ENCODE data around the gene CACNA1C.
A peak's percentile ranks its signal among the peaks of the same experiment; 100 is the strongest.

CACNA1C gene

DNA sequence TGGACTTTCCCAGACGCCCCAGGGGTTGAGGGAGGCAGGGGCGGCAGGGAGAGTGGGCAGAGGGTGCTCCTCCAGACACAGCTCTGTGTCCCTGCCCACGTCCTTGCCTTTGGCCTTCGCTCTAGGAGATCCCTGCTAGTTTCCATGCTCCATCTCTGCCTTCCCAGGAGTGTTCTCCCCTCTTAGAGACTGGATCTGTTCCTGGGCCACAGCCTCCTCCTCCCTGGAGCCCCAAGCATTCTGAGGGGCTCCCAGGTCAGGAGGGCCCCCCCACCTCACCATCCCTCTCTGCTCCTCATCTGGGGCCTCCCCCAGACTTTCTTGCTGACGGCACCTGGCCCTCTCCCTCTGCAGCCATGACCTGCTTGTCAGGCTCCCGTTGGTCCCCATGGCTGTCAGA lies 526.0 kb downstream of the CACNA1C start:
- DNase-seq = no peak

DNA sequence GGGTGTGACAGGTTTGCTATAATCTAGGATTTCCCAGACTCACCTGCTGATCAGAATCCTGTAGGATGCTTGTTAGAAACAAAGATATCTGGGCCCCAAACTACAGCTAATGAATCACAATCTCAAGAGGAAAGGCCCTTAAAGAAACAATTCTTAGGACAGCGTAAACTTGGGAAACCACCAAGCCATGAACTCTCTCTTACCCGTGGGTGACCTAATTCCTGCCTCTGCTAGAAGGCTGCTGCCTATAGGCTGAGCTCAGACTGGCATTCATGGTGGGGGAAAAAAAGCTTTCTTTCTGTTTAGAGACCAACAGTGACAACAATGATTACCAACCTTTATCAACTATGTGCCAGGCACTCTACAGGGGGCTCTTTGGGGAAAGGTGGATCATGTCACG lies 528.0 kb downstream of the CACNA1C start:
- DNase-seq = no peak

DNA sequence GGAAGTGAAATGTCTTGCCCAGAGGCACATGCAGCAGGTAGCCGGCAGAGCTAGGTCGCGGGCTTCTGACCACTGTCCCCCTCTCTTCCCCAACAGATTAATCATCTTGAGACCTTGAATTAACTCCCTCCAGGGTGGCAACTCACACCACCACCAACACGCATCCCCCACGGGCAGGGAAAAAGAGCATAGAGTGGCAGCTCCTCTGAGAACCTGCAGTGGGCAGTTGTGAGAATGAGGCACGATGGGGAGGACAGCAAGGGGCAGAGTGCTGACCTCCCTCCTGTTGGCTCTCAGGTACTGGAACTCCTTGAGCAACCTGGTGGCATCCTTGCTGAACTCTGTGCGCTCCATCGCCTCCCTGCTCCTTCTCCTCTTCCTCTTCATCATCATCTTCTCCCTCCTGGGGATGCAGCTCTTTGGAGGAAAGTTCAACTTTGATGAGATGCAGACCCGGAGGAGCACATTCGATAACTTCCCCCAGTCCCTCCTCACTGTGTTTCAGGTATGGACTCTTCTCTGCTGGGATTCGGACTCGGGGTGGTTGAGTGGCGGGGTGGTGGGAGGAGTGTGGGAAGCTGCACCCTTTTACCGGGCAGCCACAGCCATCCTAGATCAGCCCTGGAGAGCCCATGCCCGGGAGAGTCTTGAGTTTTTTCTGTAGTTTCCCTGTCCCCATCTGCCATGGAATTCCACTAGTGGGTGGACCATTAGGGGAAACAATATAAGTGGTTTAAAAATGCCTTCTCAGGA lies 528.7 kb downstream of the CACNA1C start:
- no peak for DNase-seq

DNA sequence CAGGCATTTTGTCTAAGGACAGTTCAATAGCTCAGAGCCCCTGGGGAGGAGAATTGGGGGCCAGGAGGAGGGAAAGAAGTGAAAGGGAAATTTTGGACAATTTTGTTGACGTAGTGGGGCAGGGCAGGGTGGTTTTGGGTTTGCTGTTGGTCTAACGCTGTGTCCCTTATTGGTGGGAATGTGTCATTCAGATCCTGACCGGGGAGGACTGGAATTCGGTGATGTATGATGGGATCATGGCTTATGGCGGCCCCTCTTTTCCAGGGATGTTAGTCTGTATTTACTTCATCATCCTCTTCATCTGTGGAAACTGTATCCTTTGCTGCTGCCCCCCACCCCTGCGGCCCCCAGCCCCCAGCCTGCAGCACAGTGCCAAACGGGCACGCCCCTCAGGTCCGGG lies 529.8 kb downstream of the CACNA1C start:
- no peak for DNase-seq

DNA sequence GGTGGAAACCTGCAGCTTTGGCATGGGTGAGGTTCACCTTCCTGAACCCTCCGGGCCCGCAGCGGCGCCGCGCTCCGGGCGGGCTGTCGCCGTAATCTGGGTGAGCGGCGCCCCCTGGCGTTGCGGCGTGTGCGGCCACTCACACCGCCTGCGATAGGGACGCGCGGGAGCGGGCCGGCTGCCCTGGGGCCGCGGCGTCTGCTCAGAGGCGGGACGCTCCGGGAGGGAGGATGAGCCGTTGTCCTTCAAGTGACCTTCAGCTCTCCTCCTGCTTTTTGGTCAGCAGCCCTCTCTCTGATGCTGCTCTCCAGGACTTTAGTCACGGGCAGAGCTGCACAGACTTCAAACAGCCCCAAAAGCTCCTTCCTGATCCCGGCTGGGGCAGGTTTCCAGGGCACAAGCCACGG lies 530.3 kb downstream of the CACNA1C start:
- peak; percentile 30 for DNase-seq

DNA sequence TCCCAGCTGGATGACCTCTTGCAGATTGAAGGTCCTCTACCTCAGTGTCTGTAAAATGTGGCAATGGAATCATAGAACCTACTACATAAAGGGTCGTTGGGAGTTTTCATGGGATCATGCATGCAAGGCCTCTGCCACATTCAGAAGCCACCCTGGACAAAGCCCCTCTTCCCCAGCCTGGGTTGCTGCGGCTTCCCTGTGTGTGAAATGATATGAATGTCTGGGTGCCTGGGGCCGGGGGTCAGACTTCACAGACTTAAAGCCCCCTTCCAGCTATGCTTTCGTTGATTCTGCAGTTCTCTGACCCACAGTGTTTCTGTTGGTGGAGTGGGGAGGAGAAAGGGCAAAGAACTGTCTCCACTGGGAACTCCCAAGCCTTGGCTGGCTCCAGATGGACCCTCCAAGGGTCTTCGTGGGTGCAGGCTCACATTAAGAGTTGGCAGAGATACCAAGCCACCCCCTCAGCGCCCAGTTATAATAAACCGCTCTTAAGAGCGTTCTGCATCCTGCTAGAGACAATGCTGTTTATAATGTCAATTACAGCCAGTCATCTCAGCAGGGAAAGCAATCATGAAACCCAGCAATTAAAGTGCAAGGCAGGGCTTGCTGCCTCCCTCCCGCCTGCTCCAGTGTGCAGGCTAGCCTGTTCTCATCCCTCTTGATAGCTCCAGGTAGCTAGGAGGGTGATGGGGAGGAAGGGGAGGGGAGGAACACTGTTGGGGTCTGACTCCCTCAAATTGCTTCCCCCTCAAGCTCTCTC lies 531.0 kb downstream of the CACNA1C start:
- no peak for DNase-seq

DNA sequence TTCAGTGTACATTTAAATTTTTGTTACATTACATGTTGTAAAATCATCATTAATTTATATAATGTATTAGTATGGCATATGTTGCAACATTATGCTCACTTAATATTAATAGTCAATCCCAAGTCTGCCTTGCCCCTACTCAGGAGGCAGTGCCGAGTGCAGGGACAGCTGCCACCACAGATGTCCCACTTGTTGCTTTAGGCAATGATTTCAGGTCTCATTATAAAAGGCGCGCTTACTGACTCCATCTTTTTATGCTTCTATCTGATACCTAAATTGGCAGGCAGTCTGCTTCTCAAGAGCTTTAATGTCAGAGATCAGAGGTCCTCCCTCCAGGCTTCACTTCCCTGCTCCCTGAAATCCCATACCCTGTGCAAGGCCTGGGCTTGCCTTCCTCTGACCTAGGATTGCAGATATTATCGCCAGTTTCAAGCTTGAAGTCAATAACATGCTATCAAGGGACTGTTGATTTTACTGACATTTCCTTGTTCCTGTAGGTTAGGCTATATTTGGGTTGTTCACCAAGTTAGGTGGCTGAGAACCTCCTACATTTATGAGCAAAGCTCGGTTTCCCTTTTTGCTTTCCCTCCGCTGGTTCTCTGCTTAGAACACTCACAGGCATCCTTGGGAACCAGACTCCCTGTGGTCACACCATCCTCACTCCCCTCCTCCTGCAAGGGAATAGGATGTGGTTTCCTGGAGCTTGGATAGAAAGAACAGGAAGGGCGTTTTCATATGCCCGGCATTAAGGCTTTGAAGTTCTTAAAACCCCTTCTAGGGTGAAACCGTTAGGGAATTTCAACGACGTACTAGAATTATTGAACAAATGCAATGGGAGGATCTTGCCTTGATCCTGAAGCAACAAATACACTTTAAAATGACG lies 533.6 kb downstream of the CACNA1C start:
- no peak for DNase-seq

DNA sequence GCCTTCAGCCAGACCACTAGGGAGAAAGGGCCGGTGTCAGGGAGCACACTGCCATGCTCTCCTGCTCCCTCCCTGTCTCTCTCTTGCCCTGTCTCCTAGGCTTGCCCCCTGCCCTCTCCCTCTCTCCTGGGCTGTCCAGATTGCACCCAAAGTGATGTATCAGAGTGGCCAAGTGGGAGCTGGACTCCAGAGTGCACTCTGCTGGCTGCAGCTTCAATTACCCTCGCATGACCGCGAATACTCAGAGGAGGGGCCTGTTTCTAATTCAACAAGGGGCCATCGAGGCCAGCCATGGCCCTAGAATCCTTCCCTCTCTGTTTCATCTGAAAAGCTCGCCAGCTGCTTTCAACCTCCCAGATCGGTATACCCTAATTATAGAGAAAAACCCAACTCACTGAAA lies 535.6 kb downstream of the CACNA1C start:
- DNase-seq = no peak

DNA sequence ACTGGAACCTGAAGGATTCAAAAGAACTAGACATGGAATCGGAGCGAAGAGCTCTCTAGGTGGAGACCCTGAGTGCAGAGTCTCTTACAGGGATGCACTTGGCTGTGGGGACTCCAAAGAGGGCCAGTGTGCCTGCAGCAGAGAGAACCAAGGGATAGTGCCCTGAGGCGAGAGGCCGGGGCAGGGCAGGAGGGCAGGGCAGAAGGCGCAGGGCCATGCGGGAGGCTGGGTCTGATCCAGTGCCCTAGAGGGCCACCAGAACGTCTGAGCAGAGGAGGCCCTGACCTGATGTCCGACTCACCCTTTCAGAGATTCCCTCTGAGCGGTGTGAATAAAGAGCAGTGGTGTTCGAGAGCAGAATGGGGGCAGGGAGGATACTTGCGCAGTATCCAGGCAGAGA lies 536.6 kb downstream of the CACNA1C start:
- no peak for DNase-seq

DNA sequence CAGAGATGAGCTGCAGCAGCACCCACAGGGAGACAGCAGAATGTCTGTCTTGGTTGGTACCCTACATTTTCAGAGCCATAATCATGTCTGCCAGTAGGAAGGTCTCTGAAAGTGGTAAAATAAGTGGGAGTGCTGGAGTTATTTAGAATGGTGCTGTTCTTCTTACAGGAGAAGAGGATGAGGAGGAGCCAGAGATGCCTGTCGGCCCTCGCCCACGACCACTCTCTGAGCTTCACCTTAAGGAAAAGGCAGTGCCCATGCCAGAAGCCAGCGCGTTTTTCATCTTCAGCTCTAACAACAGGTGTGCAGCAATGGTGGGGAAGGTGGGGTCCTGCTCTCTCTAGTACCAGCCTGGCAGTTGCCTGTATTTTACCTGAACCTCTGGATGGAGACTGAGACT lies 540.3 kb downstream of the CACNA1C start:
- no peak for DNase-seq

DNA sequence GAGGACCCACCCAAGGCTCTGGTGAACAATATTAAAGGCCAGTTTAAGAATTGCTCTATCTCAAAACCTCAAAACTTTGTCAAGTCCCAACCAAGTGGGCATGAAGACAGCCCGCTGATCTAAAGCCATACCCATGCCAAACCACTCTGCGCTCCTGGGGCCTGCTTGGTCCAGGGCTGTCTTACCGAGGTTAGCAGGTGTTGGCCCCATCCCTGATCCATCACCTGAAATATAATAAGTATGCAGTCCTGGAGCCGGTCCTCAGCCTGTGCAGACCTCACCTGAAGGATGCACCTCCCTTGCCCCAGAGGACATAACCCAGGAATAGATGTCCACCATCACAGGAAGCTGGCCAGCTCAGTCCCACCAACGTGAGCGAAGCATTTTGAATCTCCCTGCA lies 543.7 kb downstream of the CACNA1C start:
- DNase-seq = no peak

DNA sequence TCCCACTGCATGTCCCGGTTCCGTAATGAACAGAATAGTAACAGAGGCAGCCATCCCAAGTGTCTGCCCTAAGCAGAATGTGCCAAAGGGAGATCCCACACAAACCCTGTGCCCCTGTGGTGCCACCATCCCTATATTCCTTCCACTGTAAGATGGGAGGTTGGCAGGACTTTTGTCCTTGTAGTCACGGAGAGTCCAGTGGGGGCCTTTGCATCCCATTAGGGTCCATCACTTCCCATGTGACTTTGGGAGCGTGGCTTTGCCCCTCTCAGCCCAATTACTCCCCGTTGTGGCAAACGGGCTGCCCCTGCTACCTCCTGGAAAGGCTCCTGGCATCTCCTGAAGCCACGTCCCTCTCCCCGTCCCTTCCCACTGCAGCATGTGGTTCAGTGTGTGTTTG lies 552.5 kb downstream of the CACNA1C start:
- DNase-seq = no peak

DNA sequence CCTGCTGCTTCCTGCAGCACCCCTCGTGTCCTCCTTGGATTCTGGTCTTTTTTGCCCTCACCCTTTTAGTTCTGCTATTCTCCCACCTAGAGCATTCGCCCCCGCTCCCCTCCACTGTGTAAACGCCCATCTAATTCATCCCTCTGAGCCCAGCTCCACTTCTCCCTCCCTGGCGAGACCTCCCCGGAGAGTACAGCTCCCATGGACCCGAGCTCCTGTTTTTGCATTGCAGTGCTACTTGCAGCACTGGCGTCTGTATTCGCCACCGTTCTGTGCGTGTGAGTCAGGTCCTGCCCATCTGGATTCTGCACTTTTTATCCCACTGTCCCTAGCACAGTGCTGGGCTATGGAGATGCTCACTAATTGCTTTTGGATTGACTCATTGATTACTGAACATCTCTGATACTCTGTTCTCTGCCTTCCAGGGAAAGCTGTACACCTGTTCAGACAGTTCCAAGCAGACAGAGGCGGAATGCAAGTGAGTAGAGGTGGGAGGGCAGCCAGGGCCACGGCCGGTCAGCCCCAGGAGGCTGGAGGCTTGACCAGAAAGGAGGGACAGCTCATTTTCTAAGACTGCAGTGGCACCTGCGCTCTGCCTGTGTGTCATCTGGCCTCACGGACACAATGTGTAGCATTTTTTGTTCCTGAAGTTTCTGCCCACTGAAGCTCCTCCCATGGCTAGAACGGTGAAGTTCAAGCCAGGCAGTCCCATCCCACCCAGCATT lies 553.6 kb downstream of the CACNA1C start:
- no peak for DNase-seq

DNA sequence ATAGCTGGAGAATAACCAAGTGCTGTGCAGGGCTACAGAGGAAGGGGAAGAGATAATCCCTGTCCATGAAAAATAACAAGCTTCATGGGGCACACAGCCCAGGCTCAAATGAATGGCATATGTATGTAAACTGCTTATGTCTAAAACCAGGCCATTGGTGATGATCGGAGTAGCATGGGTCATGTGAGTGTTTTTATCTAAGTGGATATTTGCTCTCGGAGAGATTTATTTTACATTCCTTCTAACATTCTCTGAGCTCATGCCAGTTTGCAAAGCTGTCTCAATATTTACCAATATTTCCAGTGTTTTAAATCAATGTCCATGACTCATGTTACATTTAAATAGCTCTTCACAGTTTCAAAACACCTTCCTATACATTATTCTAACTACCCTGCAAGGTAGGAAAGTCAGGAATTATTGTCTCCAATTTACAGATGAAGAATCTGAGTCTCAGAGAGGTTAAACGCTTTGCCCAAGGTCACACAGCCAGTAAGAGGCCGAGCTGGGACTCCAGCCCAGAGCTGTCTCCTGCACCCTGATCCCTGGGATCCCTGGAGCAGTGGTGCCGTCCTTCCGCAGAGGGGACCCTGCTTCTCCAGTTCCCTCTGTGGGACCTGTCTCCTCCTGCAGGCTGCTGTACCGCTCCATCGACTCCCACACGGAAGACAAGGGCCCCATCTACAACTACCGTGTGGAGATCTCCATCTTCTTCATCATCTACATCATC lies 555.3 kb downstream of the CACNA1C start:
- DNase-seq = no peak

DNA sequence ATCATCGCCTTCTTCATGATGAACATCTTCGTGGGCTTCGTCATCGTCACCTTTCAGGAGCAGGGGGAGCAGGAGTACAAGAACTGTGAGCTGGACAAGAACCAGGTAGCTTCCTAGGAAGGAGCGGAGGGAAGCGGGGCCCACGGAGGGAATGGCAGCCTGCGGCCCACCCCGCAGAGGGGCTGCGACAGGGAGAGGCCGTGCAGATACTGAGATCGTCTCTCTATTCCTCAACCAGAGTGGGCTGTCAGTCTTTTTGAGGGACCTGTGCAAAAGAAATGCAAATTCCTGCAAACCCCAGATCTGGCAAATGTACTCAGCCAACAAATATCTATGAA lies 555.8 kb downstream of the CACNA1C start:
- DNase-seq = no peak

DNA sequence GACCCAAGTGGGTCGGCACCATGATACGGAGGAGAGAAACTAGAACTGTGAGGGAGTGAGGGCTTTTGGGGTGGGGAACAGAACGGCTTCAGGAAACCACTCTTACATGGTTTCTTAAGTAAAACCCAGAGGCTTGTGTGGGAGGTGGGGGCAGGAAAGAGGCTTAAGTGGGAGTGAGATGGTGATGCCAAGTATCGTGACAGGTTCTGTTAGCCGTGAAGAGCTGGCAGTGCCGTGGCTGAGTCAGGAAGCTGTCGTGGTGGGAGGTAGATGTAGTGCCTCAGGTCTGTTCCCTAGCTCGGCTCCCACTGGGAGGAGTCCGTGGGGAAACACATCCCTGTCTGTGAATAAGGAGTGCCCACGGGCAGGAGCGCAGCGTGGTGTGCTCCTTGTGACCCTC lies 556.2 kb downstream of the CACNA1C start:
- DNase-seq = no peak

DNA sequence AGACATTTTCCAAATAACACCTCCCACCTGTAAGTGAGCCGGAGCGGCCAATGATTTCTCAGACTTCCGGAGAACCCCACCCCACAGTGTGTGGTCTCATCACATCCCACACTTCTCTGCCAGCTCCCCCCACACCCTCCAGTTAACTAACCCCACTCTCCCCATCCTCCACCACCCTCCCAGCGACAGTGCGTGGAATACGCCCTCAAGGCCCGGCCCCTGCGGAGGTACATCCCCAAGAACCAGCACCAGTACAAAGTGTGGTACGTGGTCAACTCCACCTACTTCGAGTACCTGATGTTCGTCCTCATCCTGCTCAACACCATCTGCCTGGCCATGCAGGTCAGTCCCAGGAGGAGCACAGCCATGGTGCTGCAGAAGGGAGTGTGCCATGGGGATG lies 557.6 kb downstream of the CACNA1C start:
- no peak for DNase-seq

DNA sequence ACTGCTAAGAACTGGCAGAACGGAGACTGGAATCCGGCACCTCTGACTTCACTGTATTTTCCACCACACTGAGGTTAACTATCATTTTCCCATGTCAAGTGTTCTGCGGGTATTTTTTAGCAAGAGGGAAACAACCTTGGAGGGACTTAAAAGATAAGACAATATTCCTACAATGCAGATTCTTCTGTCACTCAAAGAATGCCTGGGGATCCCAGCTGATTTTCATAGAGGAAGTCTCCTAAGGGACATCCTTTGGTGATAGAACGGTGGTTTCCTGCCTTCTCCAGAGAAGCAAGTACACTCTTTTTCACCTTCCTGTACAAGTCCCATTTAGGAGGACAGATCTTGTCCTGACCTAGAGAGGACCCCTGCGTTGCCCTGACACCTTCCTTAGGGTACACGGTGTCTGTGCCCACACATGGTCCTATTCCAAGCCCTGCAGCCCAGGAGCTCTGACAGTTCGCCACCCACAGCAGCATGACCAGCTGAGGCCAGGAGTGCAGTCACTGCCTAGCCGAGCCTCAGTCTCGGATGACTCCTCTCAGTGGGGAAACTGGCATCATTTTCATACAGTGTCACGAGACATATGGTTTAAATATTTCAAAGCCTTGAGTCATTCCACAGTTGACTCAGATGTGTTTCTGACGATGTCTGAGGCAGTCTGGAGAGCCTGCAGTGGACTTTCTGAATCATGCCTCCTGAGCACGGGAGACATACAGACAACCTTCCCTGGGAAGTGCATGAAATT lies 560.7 kb downstream of the CACNA1C start:
- DNase-seq = no peak

DNA sequence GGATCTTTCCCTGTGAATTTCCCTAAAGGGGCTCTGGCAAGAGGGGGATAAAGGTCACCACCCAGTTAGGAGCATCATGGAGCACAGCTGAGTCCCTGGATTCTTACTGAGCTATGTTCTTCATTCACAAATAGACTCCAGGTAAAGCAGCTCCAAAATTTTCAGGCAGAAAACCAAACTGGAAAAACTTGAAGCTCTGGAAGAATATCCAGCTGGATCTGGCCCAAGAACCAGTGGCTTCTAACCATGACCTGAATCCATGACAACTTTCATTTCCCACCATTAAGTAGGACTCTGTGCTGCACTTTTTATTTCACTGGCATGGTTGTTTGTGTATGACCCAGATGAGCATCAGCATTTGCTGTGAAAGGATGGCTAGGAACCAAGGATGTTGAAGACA lies 561.6 kb downstream of the CACNA1C start:
- DNase-seq = no peak

DNA sequence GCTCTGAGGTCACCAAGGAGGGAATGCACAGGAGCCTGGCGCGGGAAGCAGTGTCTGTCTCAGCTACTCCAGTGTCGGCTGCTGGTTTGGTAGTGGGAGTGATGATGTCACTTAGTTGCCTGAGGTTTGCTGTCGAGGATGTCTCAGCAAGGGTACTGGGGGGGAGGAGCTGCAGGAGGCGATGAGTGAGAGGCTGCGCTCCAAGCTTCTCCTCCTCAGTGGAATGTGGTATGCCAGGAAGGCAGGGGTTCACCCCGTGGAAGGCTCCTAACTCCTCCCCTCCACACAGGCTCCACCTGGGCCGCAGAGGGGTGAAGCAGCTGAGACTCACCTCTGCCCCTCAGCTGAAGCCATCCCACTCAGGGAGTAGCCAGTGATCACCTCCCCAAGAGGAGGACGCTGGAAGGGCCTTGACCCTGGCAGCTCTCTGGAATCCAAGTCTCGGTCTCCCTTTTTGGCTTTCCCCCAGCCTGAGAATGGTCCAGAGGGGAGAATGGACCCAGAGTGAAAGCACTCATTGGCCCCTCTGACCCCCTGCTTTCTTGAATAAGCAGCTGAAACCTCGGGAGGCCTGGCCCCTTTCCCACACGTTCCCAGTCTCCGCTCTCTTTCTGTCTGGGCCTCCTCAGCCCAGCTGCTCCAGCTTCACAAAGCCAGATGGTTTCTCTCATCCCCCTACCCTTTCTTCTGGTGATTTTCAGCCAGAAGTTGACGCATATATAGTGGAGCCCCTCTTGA lies 563.0 kb downstream of the CACNA1C start:
- DNase-seq = no peak

DNA sequence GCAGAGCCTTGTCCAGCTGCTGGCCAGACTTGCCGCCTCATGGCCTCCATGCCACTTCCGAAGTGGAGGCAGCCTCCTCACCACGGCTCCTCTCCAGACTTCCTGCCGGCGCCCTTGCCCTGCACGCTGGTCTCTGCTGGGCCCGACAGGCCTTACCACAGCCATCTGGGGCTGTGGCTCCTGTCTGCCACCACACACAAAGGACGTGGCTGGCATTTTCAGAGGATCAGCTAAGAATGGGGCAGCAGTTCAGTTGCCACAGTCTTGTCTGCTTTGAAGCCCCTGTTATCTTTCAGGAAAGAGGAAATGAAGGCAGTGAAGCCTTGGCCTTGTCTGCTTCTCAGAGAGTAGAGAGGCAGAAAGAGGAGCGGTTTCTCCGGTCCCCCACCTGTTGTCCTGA lies 564.0 kb downstream of the CACNA1C start:
- no peak for DNase-seq
